ENCODE results near the gene ZBED4.

ZBED4 gene

GRCh38 chr22:49867303-49868265 lies 13.9 kb downstream of the ZBED4 start:
- DNase-seq (ENCODE audit: low read depth), result no peak
- TF ChIP-seq, protein P1, sequence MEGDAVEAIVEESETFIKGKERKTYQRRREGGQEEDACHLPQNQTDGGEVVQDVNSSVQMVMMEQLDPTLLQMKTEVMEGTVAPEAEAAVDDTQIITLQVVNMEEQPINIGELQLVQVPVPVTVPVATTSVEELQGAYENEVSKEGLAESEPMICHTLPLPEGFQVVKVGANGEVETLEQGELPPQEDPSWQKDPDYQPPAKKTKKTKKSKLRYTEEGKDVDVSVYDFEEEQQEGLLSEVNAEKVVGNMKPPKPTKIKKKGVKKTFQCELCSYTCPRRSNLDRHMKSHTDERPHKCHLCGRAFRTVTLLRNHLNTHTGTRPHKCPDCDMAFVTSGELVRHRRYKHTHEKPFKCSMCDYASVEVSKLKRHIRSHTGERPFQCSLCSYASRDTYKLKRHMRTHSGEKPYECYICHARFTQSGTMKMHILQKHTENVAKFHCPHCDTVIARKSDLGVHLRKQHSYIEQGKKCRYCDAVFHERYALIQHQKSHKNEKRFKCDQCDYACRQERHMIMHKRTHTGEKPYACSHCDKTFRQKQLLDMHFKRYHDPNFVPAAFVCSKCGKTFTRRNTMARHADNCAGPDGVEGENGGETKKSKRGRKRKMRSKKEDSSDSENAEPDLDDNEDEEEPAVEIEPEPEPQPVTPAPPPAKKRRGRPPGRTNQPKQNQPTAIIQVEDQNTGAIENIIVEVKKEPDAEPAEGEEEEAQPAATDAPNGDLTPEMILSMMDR (conservative IDR thresholded peaks at IDR 0.05; ENCODE audit: low read depth, low read length), result no peak
- H3K4me3 ChIP-seq (ENCODE audit: low read length), result no peak overlapping the region

- DNase-seq (ENCODE audit: low read depth), result no peak
- TF ChIP-seq, protein P1 (conservative IDR thresholded peaks at IDR 0.05; ENCODE audit: low read depth, low read length), result no peak
- H3K4me3 ChIP-seq (ENCODE audit: low read length), result no peak overlapping the region
These were observed 15.6 kb downstream of the ZBED4 start for GRCh38 chr22:49869086-49869830.

- DNase-seq (ENCODE audit: low read depth), result no peak
- TF ChIP-seq, protein P1 (conservative IDR thresholded peaks at IDR 0.05; ENCODE audit: low read depth, low read length), result no peak
- no peak overlapping the region for H3K4me3 ChIP-seq (ENCODE audit: low read length)
These were observed 16.4 kb downstream of the ZBED4 start for GRCh38 chr22:49869845-49870712.

DNA sequence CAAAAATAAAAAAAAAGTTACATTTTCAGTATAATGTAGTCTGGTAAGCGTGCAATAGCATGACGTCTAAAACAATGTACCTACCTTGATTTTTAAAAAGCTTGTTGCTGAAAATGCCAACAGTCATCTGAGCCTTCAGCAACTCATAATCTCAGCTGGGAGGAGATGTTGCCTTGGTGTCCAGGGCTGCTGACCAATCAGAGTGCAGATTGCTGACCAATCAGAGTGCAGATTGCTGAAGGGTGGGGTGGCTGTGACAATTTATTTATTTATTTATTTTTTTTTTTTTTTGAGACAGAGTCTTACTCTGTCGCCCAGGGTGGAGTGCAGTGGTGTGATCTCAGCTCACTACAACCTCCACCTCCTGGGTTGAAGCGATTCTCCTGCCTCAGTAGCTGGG lies 17.8 kb downstream of the ZBED4 start:
- TF ChIP-seq, protein P1 (conservative IDR thresholded peaks at IDR 0.05; ENCODE audit: low read depth, low read length), result no peak

GRCh38 chr22:49872347-49872746 lies 18.7 kb downstream of the ZBED4 start:
- H3K4me3 ChIP-seq (ENCODE audit: low read length), result no peak overlapping the region
- TF ChIP-seq, protein P1 (conservative IDR thresholded peaks at IDR 0.05; ENCODE audit: low read depth, low read length), result no peak
- no peak for DNase-seq (ENCODE audit: low read depth)

More for the DNA sequence above, 17.8 kb downstream of the ZBED4 start:
- DNase-seq (ENCODE audit: low read depth), result no peak
- no peak overlapping the region for H3K4me3 ChIP-seq (ENCODE audit: low read length)

DNA sequence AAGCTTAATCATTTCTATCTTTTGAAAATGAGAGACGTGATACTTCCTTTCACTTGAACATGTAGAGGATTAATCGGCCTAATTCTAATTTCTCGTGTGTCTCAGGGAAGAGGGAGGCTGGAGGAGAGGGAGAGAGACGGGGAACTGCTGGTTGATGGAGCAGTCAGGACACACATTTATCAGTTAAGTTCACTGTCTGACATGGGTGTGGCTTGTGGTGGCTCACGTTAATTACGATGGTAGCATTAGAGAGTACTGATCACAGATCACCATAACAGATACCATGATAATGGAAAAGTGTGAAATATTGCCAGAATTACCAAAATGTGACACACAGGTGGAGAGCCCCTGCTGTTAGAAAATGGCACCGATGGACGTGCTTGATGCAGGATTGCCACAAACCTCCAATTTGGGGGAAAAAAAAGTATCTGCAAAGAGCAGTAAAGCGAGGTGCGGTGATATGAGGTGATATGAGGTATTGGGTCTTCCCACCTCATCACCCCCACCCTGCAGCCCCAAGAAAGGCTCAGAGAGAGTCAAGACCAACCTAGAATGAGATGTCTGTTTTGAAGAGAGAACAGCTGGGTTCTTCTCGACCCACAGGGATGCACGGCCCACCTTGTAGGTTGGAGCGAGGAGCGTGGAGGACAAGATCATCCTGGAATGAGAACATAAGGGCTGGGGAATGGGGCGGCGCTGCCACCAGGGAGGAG lies 19.7 kb downstream of the ZBED4 start:
- H3K4me3 ChIP-seq (ENCODE audit: low read length), result no peak overlapping the region
- DNase-seq (ENCODE audit: low read depth), result no peak
- TF ChIP-seq, protein P1 (conservative IDR thresholded peaks at IDR 0.05; ENCODE audit: low read depth, low read length), result no peak
